H9 (cell line): Measurements from ENCODE around the gene PAEP. TPM values are rescaled to one million over a fixed set of nuclear protein-coding genes. Genes with fewer than 3 reads are reported as not detected.

Source experiments
- DNase-seq: peaks from one replicate; pipeline ENCODE4 v3.0.0-alpha.2; 2017
- H2AFZ ChIP-seq: one replicate; pipeline ENCODE4 v1.6.1; 2013; ENCODE audit warnings: mild to moderate bottlenecking, low read length, control low read depth, moderate library complexity
- H2AK5ac ChIP-seq: 2 replicates; pipeline ENCODE4 v1.6.1; 2013; ENCODE audit warnings: low read length, control low read depth, mixed read lengths; ENCODE audit not compliant: insufficient read length
- H2BK120ac ChIP-seq: one replicate; pipeline ENCODE4 v1.6.1; 2013; ENCODE audit warnings: low read depth, mild to moderate bottlenecking, low read length, control low read depth, inconsistent platforms; ENCODE audit not compliant: poor library complexity, severe bottlenecking
- H2BK12ac ChIP-seq: 2 replicates; pipeline ENCODE4 v1.6.1; 2013; ENCODE audit warnings: low read length, control low read depth, mixed read lengths, low read depth; ENCODE audit not compliant: insufficient read length
- H2BK15ac ChIP-seq: 2 replicates; pipeline ENCODE4 v1.6.1; 2013; ENCODE audit warnings: low read depth, low read length, control low read depth
- H2BK20ac ChIP-seq: one replicate; pipeline ENCODE4 v1.6.1; 2013; ENCODE audit warnings: low read depth, mild to moderate bottlenecking, low read length, control low read depth, inconsistent platforms; ENCODE audit not compliant: poor library complexity, severe bottlenecking
- H2BK5ac ChIP-seq: 2 replicates; pipeline ENCODE4 v1.6.1; 2013; ENCODE audit warnings: low read length, control low read depth, mixed read lengths; ENCODE audit not compliant: insufficient read length
- H3K14ac ChIP-seq: 2 replicates; pipeline ENCODE4 v1.6.1; 2013; ENCODE audit warnings: low read length, control low read depth; ENCODE audit not compliant: insufficient read depth
- H3K18ac ChIP-seq: 2 replicates; pipeline ENCODE4 v1.6.1; 2013; ENCODE audit warnings: low read depth, mild to moderate bottlenecking, mixed read lengths, low read length, control low read depth; ENCODE audit not compliant: insufficient read length
- H3K23ac ChIP-seq: 2 replicates; pipeline ENCODE4 v1.6.1; 2013; ENCODE audit warnings: low read length, control low read depth, mixed read lengths, low read depth; ENCODE audit not compliant: insufficient read length
- H3K23me2 ChIP-seq: 2 replicates; pipeline ENCODE4 v1.6.1; 2013; ENCODE audit warnings: low read depth, mild to moderate bottlenecking, mixed read lengths, low read length, control low read depth; ENCODE audit not compliant: insufficient read length, poor library complexity, severe bottlenecking
- H3K27ac ChIP-seq: 2 replicates; pipeline ENCODE4 v1.5.1; 2013; ENCODE audit warnings: low read length, control low read depth, mixed read lengths, low read depth; ENCODE audit not compliant: insufficient read length
- H3K27me3 ChIP-seq: 2 replicates; pipeline ENCODE4 v1.6.1; 2013; ENCODE audit warnings: low read length, control low read depth, inconsistent platforms; ENCODE audit not compliant: insufficient read depth
- H3K4ac ChIP-seq: 2 replicates; pipeline ENCODE4 v1.6.1; 2013; ENCODE audit warnings: low read depth, mild to moderate bottlenecking, control low read depth, inconsistent platforms, low read length, moderate library complexity
- H3K4me1 ChIP-seq: 2 replicates; pipeline ENCODE4 v1.6.1; 2013; ENCODE audit warnings: low read length, control low read depth, inconsistent platforms; ENCODE audit not compliant: insufficient read depth
- H3K4me2 ChIP-seq: 2 replicates; pipeline ENCODE4 v1.6.1; 2013; ENCODE audit warnings: low read length, control low read depth, mixed read lengths; ENCODE audit not compliant: insufficient read length, insufficient read depth
- H3K56ac ChIP-seq: 2 replicates; pipeline ENCODE4 v1.6.1; 2013; ENCODE audit warnings: low read depth, mild to moderate bottlenecking, mixed read lengths, low read length, control low read depth; ENCODE audit not compliant: insufficient read length
- H3K79me1 ChIP-seq: 2 replicates; pipeline ENCODE4 v1.6.1; 2013; ENCODE audit warnings: low read depth, mild to moderate bottlenecking, moderate library complexity, low read length, control low read depth, inconsistent platforms; ENCODE audit not compliant: insufficient read depth, poor library complexity, severe bottlenecking
- H3K79me2 ChIP-seq: 2 replicates; pipeline ENCODE4 v1.6.1; 2013; ENCODE audit warnings: low read length, control low read depth, inconsistent platforms; ENCODE audit not compliant: insufficient read depth
- H3K9ac ChIP-seq: 2 replicates; pipeline ENCODE4 v1.6.1; 2013; ENCODE audit warnings: low read length, control low read depth, mixed read lengths; ENCODE audit not compliant: insufficient read length; ENCODE audit errors: extremely low read depth
- H3K9me3 ChIP-seq: one replicate; pipeline ENCODE4 v1.6.1; 2013; ENCODE audit warnings: low read depth, low read length, inconsistent platforms; ENCODE audit not compliant: control insufficient read depth
- H3T11ph ChIP-seq: one replicate; pipeline ENCODE4 v1.6.1; 2013; ENCODE audit warnings: mild to moderate bottlenecking, low read length, control low read depth, inconsistent platforms
- H4K20me1 ChIP-seq: one replicate; pipeline ENCODE4 v1.6.1; 2013; ENCODE audit not compliant: control insufficient read depth, insufficient read length, insufficient read depth
- H4K5ac ChIP-seq: 2 replicates; pipeline ENCODE4 v1.6.1; 2013; ENCODE audit warnings: low read depth, mild to moderate bottlenecking, mixed read lengths, low read length, control low read depth; ENCODE audit not compliant: insufficient read length
- H4K8ac ChIP-seq: replicated peaks from 2 replicates; pipeline ENCODE4 v1.6.1; 2013; ENCODE audit warnings: low read length, control low read depth, mixed read lengths, low read depth; ENCODE audit not compliant: insufficient read length
- H4K91ac ChIP-seq: 2 replicates; pipeline ENCODE4 v1.6.1; 2013; ENCODE audit warnings: low read depth, mild to moderate bottlenecking, moderate library complexity, mixed read lengths, low read length, control low read depth; ENCODE audit not compliant: insufficient read length
- H3K27ac Mint-ChIP-seq, 3 experiments: 2 replicates in 2 of 3; 3 replicates in 1 of 3; pipeline ENCODE4 v1.8.0; 2020 to 2021; ENCODE audit warnings: mixed read lengths in 3 of 3, mild to moderate bottlenecking in 1 of 3, moderate library complexity in 1 of 3
- H3K27me3 Mint-ChIP-seq: 2 replicates; pipeline ENCODE4 v1.8.0; 2021; ENCODE audit warnings: low read depth, mild to moderate bottlenecking, moderate library complexity, mixed read lengths
- H3K36me3 Mint-ChIP-seq, 3 experiments: 2 replicates in 2 of 3; 3 replicates in 1 of 3; pipeline ENCODE4 v1.8.0; 2020 to 2021; ENCODE audit warnings: low read depth in 3 of 3, mixed read lengths in 3 of 3; ENCODE audit not compliant: insufficient read depth in 1 of 3
- H3K4me1 Mint-ChIP-seq, 2 experiments: 2 replicates each; pipeline ENCODE4 v1.8.0; 2020; ENCODE audit warnings: mixed read lengths in 2 of 2
- H3K4me3 Mint-ChIP-seq, 2 experiments: 2 replicates in 1 of 2; 3 replicates in 1 of 2; pipeline ENCODE4 v1.8.0; 2020 to 2021; ENCODE audit warnings: mild to moderate bottlenecking in 2 of 2, mixed read lengths in 2 of 2, moderate library complexity in 1 of 2
- H3K9me3 Mint-ChIP-seq, 2 experiments: 2 replicates in 1 of 2; 3 replicates in 1 of 2; pipeline ENCODE4 v1.8.0; 2020; ENCODE audit warnings: mild to moderate bottlenecking in 2 of 2, mixed read lengths in 2 of 2, moderate library complexity in 1 of 2
- CTCF ChIP-seq: fragments of 200-600 bp; sonication (generic); conservative IDR thresholded peaks from 3 replicates; pipeline ENCODE4 v1.8.0; 2021; ENCODE audit warnings: antibody characterized with exemption, mild to moderate bottlenecking
- WGBS: extraction: QIAGEN DNeasy Blood & Tissue Kit; methylation state at CpG from one replicate; pipeline ENCODE4 v1.1.7; 2013; ENCODE audit warnings: missing lambda C conversion rate, low lambda C conversion rate, mixed read lengths; ENCODE audit not compliant: insufficient read length; ENCODE audit errors: extremely low coverage; 5-methylcytosine and 5-hydroxymethylcytosine counted together
- total RNA-seq: library from RNA; stranded (reverse); gene quantifications from 2 replicates; pipeline ENCODE4 v1.2.1, GENCODE V29; 2021

The PAEP gene
- total RNA-seq, 1 experiment from 2014 or later, result not detected

- Histone ChIP-seq H2AFZ (no peak overlapping the region), H3K23ac (no peak overlapping the region), H4K5ac (no peak overlapping the region), H3T11ph (no peak overlapping the region), H2BK12ac (no peak overlapping the region), H2BK15ac (no peak overlapping the region), H3K27me3 (no peaks in the 10 kb centered on the region), H3K79me2 (no peaks in the 10 kb centered on the region), H2BK120ac (no peak overlapping the region), H4K20me1 (no peaks in the 10 kb centered on the region), H3K14ac (no peak overlapping the region), H3K23me2 (no peaks in the 10 kb centered on the region), H3K18ac (no peak overlapping the region), H3K9me3 (no peaks in the 10 kb centered on the region), H3K27ac (no peak overlapping the region), H3K4ac (no peak overlapping the region), H2BK5ac (no peak overlapping the region), H3K79me1 (no peaks in the 10 kb centered on the region), H2BK20ac (no peak overlapping the region), H3K56ac (no peak overlapping the region), H3K4me1 (no peaks in the 10 kb centered on the region), H4K91ac (no peak overlapping the region), H2AK5ac (no peak overlapping the region), H3K4me2 (no peak overlapping the region), H3K9ac (no peak overlapping the region), H4K8ac (no peak overlapping the region)
- Mint-ChIP-seq H3K27me3 (peaks cover 15% of the 10 kb centered on the region), H3K27ac (no peak overlapping the region), H3K4me1 (peaks cover 0 to 2% of the 10 kb centered on the region in 2 experiments; a peak in 2 of 4 replicates), H3K36me3 (peaks cover 0 to 3% (median 0%) of the 10 kb centered on the region in 3 experiments; a peak in 1 of 7 replicates), H3K9me3 (peaks cover 6 to 9% of the 10 kb centered on the region in 2 experiments), H3K4me3 (no peak overlapping the region)
- TF ChIP-seq CTCF, result no peak
- no CpG with 5 or more reads among the region's 14 CpGs for WGBS
- no peak for DNase-seq
Measured at GRCh38 chr9:135582541-135582940, 21.0 kb downstream of the PAEP start.
